Caki2 (cell line): ENCODE measurements around the gene TTLL11. TPM values are rescaled to one million over a fixed set of nuclear protein-coding genes. Genes with fewer than 3 reads are reported as not detected.
"Not testable (repeated sequence)": the region's sequence is repeated elsewhere in the genome, so short reads cannot be mapped to it uniquely, and the experiment has no call there.

Experiments
- DNase-seq: peaks from one replicate; pipeline ENCODE4 v3.0.0-alpha.2; 2015; ENCODE audit warnings: low read depth
- in situ Hi-C: cut with HindIII; loops from 2 replicates; pipeline ENCODE4 v1.10.0; 2016; ENCODE audit warnings: low sequenced_read_pairs, low pct_unique_long_range_greater_than_20kb, mixed read lengths
- total RNA-seq: library from RNA; depleted of rRNA; stranded (reverse); fragments of >200 nt; shearing (Covaris generic); gene quantifications from 2 replicates; pipeline ENCODE4 v1.2.3, GENCODE V29; 2014; ENCODE audit warnings: low replicate concordance

The TTLL11 gene
- total RNA-seq, 1 experiment from 2014 or later, result 1.7 TPM

GRCh38 chr9:122033775-122034373 is 59.2 kb downstream of the TTLL11 start:
- no peak for DNase-seq
- in situ Hi-C loops, result no loop called here

GRCh38 chr9:122032346-122032745 is 60.8 kb downstream of the TTLL11 start:
- peak; percentile 4 for DNase-seq
- in situ Hi-C loops, result no loop called here

DNA sequence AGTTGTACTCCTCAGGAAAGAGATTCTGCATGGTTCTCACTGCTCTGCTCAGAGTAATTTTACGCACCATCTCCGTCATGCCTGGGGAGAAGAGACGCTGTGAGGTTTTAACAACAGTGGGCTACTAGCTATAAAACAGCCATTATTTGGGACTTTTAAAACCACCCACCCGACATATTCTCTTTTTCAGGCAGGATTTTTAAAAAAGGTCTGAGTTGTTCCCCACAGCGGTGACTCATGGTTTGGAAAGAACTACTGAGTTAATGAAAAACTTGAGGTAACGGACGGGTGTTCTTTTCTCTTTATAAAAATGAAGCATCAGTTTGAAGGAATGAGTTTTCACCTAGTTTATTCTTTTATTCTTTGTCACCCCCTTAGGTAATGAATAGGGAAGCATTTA is 61.3 kb downstream of the TTLL11 start:
- peak; percentile 43 for DNase-seq
- in situ Hi-C loops, result no loop called here

- DNase-seq, result no peak
- in situ Hi-C loops, result no loop called here
Measured at GRCh38 chr9:122031157-122031556, 62.0 kb downstream of the TTLL11 start.

DNA sequence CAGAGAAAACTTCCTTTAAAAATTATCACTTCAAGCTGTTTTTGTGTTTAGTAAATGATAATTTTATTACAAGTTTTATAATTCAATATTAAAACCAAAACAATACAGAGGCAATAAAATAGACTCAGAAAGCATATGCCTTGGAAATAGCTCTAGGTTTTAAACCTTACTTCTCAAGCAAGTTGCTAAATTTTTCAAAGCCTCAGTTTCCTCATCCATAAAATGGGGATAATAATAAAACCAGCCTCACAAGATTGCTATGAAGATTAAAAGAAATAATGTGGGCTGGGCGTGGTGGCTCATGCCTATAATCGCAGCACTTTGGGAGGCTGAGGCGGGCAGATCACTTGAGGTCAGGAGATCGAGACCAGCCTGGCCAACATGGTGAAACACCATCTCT is 62.8 kb downstream of the TTLL11 start:
- in situ Hi-C loops, result no loop called here
- no peak for DNase-seq

DNA sequence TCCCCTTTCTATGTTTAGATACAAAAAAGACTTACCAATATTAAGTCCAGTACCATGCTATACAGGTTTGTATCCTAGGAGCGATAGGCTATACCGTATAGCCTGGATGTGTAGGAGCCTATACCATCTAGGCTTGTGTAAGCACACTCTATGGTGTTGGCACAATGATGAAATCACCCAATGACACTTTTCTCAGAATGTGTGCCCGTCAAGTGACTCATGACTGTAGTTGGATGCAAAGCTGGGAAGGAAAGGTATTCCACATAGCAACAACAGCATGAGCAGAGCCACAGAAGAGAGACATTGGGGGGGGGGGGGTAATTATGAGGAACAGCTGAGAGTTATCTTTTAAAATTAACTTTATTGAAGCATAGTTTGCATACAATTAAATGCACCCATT is 63.2 kb downstream of the TTLL11 start:
- peak; percentile 27 for DNase-seq

DNA sequence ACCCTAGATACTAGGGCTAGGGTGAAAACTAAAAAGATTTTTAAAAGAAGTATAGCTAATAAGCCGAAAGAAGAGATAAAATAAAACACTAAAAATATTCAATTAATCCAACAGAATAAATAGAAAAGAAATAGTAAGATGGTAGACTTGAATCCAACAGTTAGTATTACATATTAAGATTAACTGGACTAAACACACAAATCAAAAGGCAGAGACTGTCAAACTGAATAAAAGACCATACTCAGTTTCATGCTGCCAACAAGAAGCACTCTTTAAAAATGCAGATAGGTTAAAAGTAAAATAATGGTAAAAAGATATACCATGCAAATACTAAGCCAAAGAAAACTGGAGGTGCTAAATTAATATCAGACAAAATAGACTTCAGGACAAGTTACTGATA is 65.0 kb downstream of the TTLL11 start:
- in situ Hi-C loops, result no loop called here
- DNase-seq, result no peak

More for the DNA sequence above, 63.2 kb downstream of the TTLL11 start:
- in situ Hi-C loops, result no loop called here

DNA sequence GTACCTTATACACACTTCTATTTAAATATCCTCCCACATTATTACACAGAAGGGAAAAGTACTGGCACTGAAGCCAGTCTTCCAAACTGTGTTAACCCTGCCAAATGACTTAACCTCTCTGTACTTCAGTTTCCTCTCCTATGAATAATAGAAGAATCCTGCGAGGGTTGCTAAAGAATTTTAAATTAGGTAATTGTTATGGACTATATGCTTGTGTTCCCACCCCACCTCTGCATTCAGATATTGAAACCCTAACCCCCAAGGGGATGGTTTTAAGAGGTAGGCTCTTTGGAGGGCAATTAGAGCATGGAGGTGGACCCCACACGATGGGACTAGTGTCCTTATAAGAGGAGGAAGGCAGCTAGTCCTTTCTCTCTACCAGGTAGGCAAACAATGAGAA is 72.7 kb downstream of the TTLL11 start:
- DNase-seq, result no peak
- in situ Hi-C loops, result no loop called here

- DNase-seq, result no peak
- in situ Hi-C loops, result no loop called here
Measured at GRCh38 chr9:122016744-122017143, 76.4 kb downstream of the TTLL11 start.

- in situ Hi-C loops, result no loop called here
- no peak for DNase-seq
Measured at GRCh38 chr9:122016309-122016708, 76.8 kb downstream of the TTLL11 start.

DNA sequence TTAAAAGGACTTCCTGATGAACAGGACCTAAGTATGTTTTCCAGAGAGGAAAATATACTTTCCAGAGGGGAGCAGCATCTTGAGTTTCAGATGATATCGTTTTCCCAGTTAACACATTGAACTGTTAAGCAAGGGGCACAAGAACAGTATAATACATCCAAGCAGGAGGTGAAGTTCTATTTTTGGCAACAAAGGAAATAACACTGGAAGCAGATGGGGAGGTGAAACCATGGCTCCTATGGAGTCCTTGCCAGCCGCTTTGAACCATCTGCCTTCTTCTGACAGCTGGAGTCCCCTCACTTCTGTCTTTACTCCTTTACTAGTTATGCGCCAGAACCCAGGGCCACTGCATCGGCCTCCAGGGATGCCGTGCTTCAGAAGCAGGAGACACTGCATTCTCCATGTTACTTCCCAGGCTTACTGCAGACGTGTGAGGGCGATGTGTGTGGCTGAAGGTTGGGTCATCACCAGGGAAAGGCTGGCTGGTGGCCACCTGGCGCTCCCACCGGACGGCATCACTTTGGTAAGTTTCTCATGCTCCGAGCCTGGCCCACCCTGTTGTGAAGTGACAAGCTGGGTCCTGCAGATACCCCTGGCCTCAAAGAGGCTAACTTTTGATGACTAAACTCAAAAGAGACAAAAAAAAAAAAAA is 77.8 kb downstream of the TTLL11 start:
- in situ Hi-C loops, result no loop called here

DNA sequence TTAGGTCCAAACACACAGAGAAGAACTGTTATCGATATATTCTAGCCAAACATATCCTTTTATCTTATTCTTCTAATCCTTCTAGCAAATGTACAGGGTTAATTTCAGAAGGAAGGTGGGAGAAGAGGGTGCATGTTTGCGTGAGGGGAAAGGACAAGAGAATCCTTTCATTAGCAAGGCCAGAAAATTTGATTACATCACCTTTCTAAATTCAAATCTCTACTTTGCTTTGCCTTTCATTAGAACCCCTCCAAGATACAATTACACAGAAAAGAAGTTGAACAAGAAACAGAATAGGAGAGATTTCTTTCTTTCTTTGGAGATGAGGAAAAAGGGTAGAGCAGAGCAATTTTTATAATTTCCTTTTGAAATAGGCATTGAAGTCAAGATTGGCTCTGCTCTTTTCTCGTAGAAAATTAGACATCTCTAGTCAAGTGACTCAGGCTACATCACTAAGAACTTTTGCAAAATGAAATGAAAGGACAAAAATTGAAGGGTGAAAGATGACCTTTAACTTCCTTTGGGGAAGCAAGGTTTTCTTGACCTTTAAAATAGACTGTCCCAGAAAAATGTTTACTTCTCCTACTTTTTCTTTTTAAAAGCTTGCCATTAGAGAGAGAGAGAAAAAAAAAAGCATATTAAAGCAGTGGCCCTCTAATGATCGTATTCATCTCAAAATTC is 81.2 kb downstream of the TTLL11 start:
- in situ Hi-C loops, result no loop called here
- DNase-seq, result no peak

More for the DNA sequence above, 77.8 kb downstream of the TTLL11 start:
- DNase-seq, result no peak

GRCh38 chr9:122008559-122008958 is 84.5 kb downstream of the TTLL11 start:
- DNase-seq, result no peak
- in situ Hi-C loops, result no loop called here

- DNase-seq, result no peak
- in situ Hi-C loops, result no loop called here
Measured at GRCh38 chr9:122007837-122008236, 85.3 kb downstream of the TTLL11 start.

- no peak for DNase-seq
Measured at GRCh38 chr9:122005597-122005996, 87.5 kb downstream of the TTLL11 start.

DNA sequence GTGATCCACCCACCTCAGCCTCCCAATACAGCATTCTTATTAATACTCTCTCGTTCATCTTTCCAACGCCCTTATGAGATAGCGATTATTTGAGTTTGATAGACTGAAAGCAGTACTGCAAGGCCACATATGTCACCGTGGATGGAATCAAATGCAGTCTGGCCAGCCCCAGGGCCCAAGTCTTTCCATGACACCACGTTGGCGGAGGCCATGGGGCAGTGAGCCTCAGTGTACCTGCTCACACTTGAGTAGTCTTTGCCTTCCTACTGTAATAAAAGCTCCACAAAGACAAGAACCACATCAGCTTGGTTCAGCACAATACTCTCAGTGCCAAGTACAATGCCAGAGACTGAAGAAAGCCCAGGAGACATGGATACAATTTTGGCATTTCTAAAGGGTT is 88.5 kb downstream of the TTLL11 start:
- no peak for DNase-seq
- in situ Hi-C loops, result no loop called here

More at GRCh38 chr9:122005597-122005996, 87.5 kb downstream of the TTLL11 start:
- in situ Hi-C loops, result no loop called here

GRCh38 chr9:122001491-122002201 is 91.5 kb downstream of the TTLL11 start:
- DNase-seq, result no peak
- in situ Hi-C loops, result no loop called here

DNA sequence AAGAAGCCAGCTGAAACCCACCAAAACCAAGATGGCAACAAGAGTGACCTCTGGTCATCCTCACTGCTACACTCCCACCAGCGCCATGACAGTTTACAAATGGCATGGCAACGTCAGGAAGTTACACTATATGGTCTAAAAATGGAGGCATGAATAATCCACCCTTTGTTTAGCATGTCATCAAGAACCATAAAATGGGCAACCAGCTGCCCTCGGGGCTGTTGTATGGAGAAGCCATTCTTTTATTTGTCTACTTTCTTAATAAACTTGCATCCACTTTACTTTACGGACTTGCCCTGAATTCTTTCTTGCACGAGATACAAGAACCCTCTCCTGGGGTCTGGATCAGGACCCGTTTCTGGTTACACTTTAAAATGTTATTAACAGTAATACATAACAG is 92.6 kb downstream of the TTLL11 start:
- DNase-seq, in situ Hi-C loops: not testable (repeated sequence)

- no peak for DNase-seq
- in situ Hi-C loops, result loop anchor here (10.0 kb wide), 1 partner anchor 305 kb away; no protein-coding TSS in a partner anchor
Measured at GRCh38 chr9:121999556-121999955, 93.6 kb downstream of the TTLL11 start.
